Activated naive CD8-positive, alpha-beta T cell treated with anti-CD3 and anti-CD28 coated beads, Interleukin-2, amount 10 ng/mL, durations not matched to agents 7 days and 5 days (primary cell): Measurements from ENCODE around the gene MAX. TPM values are rescaled to one million over a fixed set of nuclear protein-coding genes. Genes with fewer than 3 reads are reported as not detected.

Experiments used
- ATAC-seq: fragments of 150-1000 bp; cut with Tn5 transposase; one replicate; pipeline ENCODE4 v1.10.0; 2021; ENCODE audit warnings: low read depth, moderate library complexity
- POLR2A ChIA-PET: fragments of 350-600 bp; sonication (Branson Sonifier 250); formaldehyde crosslinking; loops from one replicate; lab custom pipeline; 2021; ENCODE audit warnings: antibody characterized with exemption; lab: Charles Lee
- DNase-seq: peaks from one replicate; pipeline ENCODE4 v3.0.0; 2021
- H3K27ac Mint-ChIP-seq: one replicate; pipeline ENCODE4 v1.8.0; 2022; ENCODE audit warnings: mild to moderate bottlenecking, mixed read lengths
- H3K27me3 Mint-ChIP-seq: one replicate; pipeline ENCODE4 v1.8.0; 2022; ENCODE audit warnings: mild to moderate bottlenecking, moderate library complexity, mixed read lengths
- H3K36me3 Mint-ChIP-seq: one replicate; pipeline ENCODE4 v1.8.0; 2021; ENCODE audit warnings: mild to moderate bottlenecking, mixed read lengths
- H3K4me1 Mint-ChIP-seq: one replicate; pipeline ENCODE4 v1.8.0; 2021; ENCODE audit warnings: mixed read lengths
- H3K4me3 Mint-ChIP-seq: one replicate; pipeline ENCODE4 v1.8.0; 2022; ENCODE audit warnings: mild to moderate bottlenecking, moderate library complexity, mixed read lengths
- H3K9me3 Mint-ChIP-seq: one replicate; pipeline ENCODE4 v1.8.0; 2021; ENCODE audit warnings: mixed read lengths
- total RNA-seq, 2 experiments: library from RNA; stranded (reverse); gene quantifications; one replicate each; pipeline ENCODE4 v1.2.3, GENCODE V29; 2021

The MAX gene, protein sequence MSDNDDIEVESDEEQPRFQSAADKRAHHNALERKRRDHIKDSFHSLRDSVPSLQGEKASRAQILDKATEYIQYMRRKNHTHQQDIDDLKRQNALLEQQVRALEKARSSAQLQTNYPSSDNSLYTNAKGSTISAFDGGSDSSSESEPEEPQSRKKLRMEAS
- 100 to 1,000 TPM; 150 to 155 TPM for total RNA-seq

DNA sequence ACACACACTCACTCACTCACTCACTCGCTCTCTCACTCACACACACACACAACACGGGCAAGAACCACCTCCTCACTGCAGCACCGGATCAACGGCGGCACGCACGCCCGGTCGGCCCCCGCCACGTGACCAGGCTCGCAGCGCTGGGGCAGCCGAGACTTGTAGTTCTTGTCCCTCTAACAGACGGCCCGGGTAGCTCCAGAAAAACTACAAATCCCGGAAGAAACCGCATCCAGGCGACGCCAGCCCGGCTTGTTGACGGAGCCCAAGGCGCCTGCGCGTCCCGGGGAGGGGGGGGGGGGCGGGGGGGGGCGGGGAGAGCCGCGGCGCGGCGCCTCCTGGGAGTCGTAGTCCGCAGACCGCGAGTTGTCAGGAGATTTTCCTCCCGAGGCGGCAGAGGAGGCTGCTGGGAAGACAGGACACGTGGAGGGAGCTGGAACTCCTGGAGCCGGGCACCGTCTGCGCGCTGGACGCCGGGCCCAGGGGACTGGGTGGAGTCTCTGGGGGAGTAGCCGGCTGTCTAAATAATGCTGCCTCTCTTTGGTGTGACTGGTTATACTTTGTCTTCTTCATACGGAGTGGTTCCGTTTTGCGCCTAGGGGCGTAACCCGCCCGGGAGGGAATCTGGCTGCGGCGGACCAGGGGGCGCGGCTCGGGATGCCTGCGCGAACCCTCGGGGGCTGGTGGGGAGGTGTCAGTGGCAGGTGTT lies at the start of gene MAX:
Gene MAX (minus strand): TSS at position 77 of the 709 bp plus-strand sequence. CDS start 178 bp downstream, outside the sequence.
- Mint-ChIP-seq H3K4me1 (peaks cover 38% of the 10 kb centered on the region), H3K4me3 (peak within 1 kb of the TSS; percentile 93), H3K27ac (peak within 1 kb of the TSS; percentile 97), H3K27me3 (no peaks in the 10 kb centered on the region), H3K36me3 (peaks cover 15% of the 10 kb centered on the region), H3K9me3 (no peaks in the 10 kb centered on the region)
- ATAC-seq: peak; percentile 93
- DNase-seq: peak; percentile 94
- POLR2A ChIA-PET: interaction anchor here (0.5 to 1.1 kb wide), 9 partner anchors 9 to 1405 kb away, joined by 3 to 5 read pairs (median 3); partner anchors contain the start of genes FNTB and GPHN

DNA sequence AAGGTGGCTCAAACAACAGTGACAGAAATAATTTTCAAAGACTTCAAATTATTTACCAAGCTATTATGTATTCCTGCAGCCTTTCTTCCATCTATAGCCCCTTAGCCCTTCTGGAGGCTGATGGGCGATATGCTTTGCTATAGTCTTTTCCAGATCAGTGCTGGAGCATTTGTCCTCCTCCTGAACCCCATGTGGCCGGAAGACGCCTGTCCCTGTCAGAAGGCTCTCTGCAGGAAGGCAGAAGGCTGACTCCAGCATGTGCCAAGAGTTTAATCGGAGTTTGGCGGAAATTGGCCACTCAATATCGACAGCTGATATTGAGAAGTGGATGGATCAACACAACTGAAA lies 49.3 kb upstream of the MAX start:
- no peaks in the 10 kb centered on the region for H3K36me3 Mint-ChIP-seq
- H3K27ac Mint-ChIP-seq: no peak overlapping the region
- no peaks in the 10 kb centered on the region for H3K4me1 Mint-ChIP-seq
- no peak overlapping the region for H3K4me3 Mint-ChIP-seq
- no peaks in the 10 kb centered on the region for H3K9me3 Mint-ChIP-seq
- ATAC-seq: no peak
- no peak for DNase-seq
- POLR2A ChIA-PET: no interaction called here
- H3K27me3 Mint-ChIP-seq: peaks cover 3% of the 10 kb centered on the region

DNA sequence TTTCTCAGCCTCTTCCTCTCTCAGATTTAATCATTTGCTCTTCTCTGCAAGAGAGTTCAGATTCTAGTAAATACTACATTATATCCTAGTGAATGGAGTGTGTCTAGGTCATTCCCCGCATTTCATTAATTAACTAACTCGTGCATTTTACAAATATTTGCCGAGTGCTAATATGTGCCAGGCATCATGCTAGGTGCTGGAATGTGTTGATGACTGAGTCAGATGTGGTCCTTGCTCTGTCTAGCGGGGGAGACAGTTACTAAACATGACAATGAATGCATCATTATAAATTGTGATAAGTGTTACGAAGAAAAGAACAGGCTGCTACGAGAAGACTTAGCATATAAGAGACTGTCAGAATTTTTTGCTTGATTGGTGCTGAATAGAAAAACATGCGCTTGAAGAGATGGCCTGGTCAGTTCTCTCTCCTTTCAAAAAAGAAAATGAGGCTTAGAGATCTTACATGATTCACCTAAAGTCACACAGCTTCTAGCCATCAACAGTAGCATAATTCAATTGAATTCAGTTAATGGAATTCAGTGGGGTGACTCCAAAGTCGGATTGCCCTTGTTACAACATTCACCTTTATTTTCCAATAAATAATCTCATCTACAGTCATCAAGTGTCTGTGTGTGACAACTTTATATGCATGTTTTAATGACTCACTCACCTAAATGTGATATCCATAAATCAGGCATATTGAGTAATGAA lies 48.7 kb upstream of the MAX start:
- no peaks in the 10 kb centered on the region for H3K4me1 Mint-ChIP-seq
- H3K27me3 Mint-ChIP-seq: peaks cover 6% of the 10 kb centered on the region
- DNase-seq (no peak), ATAC-seq (no peak)
- no peaks in the 10 kb centered on the region for H3K9me3 Mint-ChIP-seq
- no peaks in the 10 kb centered on the region for H3K36me3 Mint-ChIP-seq
- H3K4me3 Mint-ChIP-seq: no peak overlapping the region
- POLR2A ChIA-PET: no interaction called here
- H3K27ac Mint-ChIP-seq: no peak overlapping the region

DNA sequence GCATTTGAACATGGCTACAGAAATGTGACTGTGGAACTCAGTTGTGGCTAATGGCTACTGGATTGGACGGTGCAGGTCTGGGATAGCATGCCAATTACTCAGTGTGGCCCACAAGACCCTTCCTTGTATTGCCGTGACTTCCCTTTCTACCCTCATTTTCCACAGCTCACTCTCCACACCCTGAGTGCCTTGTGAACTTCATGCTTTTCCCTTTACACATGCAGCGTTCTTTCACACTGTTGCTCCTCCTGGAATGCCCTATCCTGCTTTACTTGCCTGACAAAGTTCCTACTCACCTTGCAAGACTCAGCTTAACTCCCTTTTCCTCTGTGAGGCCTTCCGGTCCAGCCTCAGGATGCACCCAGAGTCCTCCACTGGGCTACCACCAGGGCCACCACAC lies 46.8 kb upstream of the MAX start:
- Mint-ChIP-seq H3K9me3 (no peaks in the 10 kb centered on the region), H3K27ac (no peak overlapping the region), H3K4me3 (no peak overlapping the region), H3K36me3 (no peaks in the 10 kb centered on the region), H3K4me1 (no peaks in the 10 kb centered on the region), H3K27me3 (peaks cover 15% of the 10 kb centered on the region)
- POLR2A ChIA-PET: no interaction called here
- DNase-seq: no peak
- no peak for ATAC-seq

DNA sequence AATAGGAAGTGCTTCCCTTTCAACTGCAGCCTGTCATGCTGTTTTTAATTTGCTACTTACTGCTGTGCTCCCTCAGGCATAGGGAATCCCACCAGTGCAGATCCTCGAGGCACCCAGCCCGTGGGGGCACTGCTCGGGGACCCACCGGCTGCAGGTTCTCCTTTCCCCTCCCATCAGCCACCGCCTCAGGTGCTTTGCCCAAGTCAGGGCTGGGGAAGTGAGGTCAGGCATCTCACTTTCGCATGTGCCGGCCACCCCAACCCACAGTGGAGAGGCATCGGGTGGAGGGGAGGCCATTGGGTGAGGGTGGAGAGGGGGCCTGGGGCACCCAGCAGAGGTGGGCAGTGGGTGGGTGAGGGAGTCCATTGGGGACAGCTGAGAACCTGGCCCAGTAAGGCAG lies 41.9 kb upstream of the MAX start:
- H3K27me3 Mint-ChIP-seq: peaks cover 27% of the 10 kb centered on the region
- no peaks in the 10 kb centered on the region for H3K9me3 Mint-ChIP-seq
- ATAC-seq: no peak
- DNase-seq: no peak
- no peak overlapping the region for H3K4me3 Mint-ChIP-seq
- no peaks in the 10 kb centered on the region for H3K36me3 Mint-ChIP-seq
- POLR2A ChIA-PET: no interaction called here
- H3K27ac Mint-ChIP-seq: no peak overlapping the region
- no peaks in the 10 kb centered on the region for H3K4me1 Mint-ChIP-seq

DNA sequence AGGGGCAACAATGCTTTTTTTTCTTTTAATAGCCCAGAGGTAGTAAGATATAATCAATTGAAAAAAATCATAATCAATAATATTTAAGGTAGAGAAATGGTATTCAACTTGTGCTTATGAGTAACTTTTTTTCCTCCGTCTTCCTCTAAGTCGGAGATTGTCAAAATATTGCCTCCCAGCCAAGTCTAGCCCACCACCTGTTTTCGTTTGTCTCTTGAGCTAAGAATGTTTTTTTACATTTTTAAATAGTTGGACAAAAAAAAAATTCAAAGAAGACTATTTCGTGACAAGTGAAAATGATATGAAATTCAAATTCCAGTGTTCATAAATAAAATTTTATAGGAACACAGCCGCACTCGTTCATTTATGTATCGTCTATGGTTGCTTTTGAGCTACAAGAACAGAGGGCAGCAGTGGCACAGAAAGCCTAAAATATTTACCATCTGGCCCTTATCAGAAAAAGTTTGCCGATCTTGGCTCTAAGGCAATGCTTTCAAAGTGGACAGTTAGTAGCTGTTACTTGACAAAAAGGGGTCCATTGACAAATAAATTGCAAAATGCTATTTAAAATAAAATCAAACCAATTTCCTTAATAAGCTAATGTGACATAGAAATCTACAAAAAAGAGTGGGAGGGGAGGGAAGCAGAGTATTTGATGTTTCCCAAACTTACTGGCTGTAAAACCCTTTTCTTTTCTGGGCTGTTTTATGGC lies 40.8 kb upstream of the MAX start:
- Mint-ChIP-seq H3K27ac (no peak overlapping the region), H3K9me3 (no peaks in the 10 kb centered on the region), H3K27me3 (peaks cover 27% of the 10 kb centered on the region), H3K4me3 (no peak overlapping the region), H3K36me3 (no peaks in the 10 kb centered on the region), H3K4me1 (no peaks in the 10 kb centered on the region)
- POLR2A ChIA-PET: no interaction called here
- no peak for ATAC-seq
- DNase-seq: no peak

DNA sequence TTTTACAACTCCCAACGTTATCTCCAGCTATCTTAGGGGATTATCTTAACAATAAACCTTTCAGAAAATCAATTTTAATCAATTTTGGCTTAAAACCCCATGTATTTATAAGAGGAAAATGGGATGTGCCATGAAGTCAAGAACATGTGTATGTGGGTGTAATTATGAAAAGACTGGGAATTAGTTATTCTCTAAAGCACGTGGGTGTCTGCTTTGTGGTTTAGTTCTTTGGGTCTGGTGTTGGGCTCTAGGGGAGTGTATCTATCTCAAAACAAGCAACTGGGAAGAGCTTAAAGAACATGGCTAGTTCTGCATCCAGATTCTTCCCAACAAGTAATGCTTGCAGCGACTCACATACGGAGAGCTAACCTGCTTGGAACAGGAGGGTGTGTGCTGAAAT lies 40.1 kb upstream of the MAX start:
- Mint-ChIP-seq H3K4me3 (no peak overlapping the region), H3K4me1 (no peaks in the 10 kb centered on the region), H3K9me3 (no peaks in the 10 kb centered on the region), H3K36me3 (no peaks in the 10 kb centered on the region), H3K27me3 (peaks cover 28% of the 10 kb centered on the region), H3K27ac (no peak overlapping the region)
- no peak for DNase-seq
- POLR2A ChIA-PET: no interaction called here
- ATAC-seq: no peak

DNA sequence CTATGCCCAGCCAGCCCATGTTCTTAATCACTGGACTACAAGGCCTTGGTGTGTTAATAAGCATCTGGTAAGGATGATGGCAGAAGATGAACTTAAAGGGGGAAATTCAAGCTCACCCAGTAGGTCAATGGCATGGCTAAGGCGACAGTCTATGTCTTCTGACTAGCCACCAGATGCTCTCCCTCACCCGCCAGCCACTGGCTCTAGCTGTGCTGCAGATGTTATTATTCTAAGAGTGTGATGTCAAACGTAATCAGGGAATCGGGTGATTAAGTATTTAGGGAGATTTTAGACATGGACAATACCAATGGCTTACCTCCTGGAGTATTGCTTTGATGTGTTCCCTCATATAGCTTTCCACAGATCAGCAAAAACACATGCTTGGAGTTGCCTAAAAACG lies 39.2 kb upstream of the MAX start:
- ATAC-seq (no peak), DNase-seq (no peak)
- POLR2A ChIA-PET: no interaction called here
- Mint-ChIP-seq H3K9me3 (no peaks in the 10 kb centered on the region), H3K4me3 (no peak overlapping the region), H3K27me3 (peaks cover 28% of the 10 kb centered on the region), H3K4me1 (peaks cover 2% of the 10 kb centered on the region), H3K27ac (no peak overlapping the region), H3K36me3 (no peaks in the 10 kb centered on the region)

DNA sequence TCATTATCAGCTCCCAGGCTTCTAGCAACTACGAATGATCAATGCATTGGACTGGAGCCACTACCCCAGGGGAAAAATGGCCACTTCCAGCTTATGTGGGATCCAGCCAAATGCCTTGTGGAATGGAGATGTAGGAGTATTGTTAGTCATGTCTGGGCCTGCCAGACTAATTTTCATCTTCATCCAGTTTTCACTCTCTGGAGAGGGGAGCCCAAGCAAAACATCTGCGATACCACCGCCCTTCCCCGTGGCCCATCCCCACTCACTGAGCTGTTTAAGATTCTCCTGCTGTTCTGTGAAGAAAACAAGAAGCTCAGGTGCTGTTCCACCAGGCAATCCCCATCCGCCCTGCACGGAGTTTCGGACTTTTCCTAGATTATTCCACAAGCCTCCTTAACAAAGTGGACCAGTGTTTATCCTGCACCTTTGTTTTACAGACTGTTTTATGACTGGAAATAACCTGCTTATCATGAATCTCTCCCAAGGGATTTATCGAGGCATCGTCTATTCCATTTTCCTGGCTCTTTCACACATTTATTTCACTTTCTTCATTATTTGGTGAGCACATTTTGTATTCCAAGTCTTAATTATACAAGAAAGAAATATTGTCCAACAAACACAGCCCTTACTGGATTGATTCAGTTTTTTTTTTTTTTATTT lies 35.5 kb upstream of the MAX start:
- H3K4me1 Mint-ChIP-seq: peaks cover 9% of the 10 kb centered on the region
- H3K27me3 Mint-ChIP-seq: peaks cover 5% of the 10 kb centered on the region
- no peak for DNase-seq
- no peak for ATAC-seq
- POLR2A ChIA-PET: no interaction called here
- H3K36me3 Mint-ChIP-seq: no peaks in the 10 kb centered on the region
- no peak overlapping the region for H3K4me3 Mint-ChIP-seq
- no peaks in the 10 kb centered on the region for H3K9me3 Mint-ChIP-seq
- no peak overlapping the region for H3K27ac Mint-ChIP-seq

DNA sequence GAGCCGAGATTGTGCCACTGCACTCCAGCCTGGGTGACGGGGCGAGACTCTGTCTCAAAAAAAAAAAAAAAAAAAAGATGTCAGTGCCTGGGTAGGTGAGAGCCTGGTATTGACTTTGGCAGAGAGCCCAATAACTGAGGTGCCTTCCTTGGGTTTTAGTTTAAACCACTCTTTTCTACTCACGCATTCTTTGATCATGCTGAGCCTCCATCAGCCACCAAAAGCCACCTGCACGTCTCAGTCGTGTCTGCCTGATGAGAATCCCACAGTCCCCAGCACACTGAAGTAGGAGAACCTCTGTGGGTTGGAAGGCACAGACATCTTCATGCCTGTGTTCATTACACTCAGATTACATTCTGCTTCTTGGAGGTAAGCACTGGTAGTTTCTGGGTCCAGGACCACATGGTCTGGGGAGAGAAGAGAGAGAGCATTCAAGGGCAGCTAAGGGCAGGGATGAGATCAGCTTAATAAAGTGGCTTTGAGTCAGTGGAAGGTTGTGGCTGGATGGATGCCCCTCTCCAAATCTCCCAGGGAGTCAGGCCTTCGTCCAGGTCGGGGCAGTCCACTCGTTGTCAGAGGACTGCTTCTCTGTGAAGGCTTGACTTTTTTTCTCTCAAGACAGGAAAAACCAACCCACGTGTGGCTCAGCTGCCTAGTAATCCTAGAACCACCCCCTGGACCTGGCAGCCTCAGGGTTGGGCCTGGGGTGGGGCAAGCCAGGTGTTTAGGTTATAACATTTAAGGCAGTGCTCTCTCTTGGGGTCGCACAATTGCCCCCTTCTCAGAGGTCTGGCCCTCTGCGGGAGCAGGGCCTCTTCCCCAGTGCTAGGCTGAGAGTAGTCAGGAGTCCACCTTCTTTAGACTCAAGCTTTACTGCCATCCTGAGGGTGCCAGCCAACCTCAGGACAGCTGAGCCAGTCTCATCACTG lies 32.6 kb upstream of the MAX start:
- ATAC-seq (peak; percentile 22), DNase-seq (no peak)
- no peaks in the 10 kb centered on the region for H3K9me3 Mint-ChIP-seq
- H3K27me3 Mint-ChIP-seq: peaks cover 5% of the 10 kb centered on the region
- POLR2A ChIA-PET: no interaction called here
- peaks cover 9% of the 10 kb centered on the region for H3K4me1 Mint-ChIP-seq
- H3K4me3 Mint-ChIP-seq: no peak overlapping the region
- H3K36me3 Mint-ChIP-seq: no peaks in the 10 kb centered on the region
- peak overlapping the region; percentile 1 for H3K27ac Mint-ChIP-seq

DNA sequence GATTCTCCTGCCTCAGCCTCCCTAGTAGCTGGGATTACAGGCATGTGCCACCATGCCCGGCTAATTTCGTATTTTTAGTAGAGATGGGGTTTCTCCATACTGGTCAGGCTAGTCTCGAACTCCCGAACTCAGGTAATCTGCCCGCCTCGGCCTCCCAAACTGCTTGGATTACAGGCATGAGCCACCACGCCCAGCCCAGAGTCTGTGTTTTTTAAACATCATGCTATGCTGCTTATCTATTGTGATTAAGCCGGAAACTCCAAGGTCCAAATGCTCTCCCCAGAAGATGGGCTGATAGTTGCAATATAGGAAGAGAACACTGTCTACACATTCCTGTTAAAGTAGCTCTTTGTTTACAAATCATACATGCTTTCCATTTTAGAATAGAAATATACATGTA lies 30.5 kb upstream of the MAX start:
- no peak overlapping the region for H3K27ac Mint-ChIP-seq
- DNase-seq (no peak), ATAC-seq (no peak)
- POLR2A ChIA-PET: no interaction called here
- no peaks in the 10 kb centered on the region for H3K36me3 Mint-ChIP-seq
- no peaks in the 10 kb centered on the region for H3K9me3 Mint-ChIP-seq
- H3K4me3 Mint-ChIP-seq: no peak overlapping the region
- peaks cover under 1% of the 10 kb centered on the region for H3K27me3 Mint-ChIP-seq
- H3K4me1 Mint-ChIP-seq: peaks cover 9% of the 10 kb centered on the region

DNA sequence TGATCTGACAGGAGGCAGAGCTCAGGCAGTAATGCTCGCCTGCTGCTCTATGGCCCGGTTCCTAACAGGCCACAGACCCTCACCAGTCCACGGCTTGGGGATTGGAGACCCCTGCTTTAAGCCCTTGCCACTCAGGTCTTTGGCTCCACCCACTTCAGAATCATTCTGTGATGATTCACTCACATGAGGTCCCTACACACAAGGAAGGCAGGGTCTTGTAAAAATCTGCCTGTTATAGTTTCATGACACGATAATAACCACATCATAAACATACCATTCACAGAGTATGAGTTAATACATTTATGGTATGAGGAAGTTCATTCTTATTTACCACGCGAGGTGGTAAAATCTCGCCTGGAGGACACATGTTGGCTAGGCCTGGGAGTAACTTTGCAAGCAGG lies 29.0 kb upstream of the MAX start:
- no peak for ATAC-seq
- H3K4me3 Mint-ChIP-seq: no peak overlapping the region
- no peaks in the 10 kb centered on the region for H3K9me3 Mint-ChIP-seq
- peaks cover 11% of the 10 kb centered on the region for H3K27me3 Mint-ChIP-seq
- DNase-seq: no peak
- H3K27ac Mint-ChIP-seq: no peak overlapping the region
- POLR2A ChIA-PET: no interaction called here
- no peaks in the 10 kb centered on the region for H3K36me3 Mint-ChIP-seq
- H3K4me1 Mint-ChIP-seq: peaks cover 6% of the 10 kb centered on the region
